Dendritic cell treated with granulocyte-macrophage colony-stimulating factor and Interleukin-4, amounts not matched to agents 40 ng/mL and 50 ng/mL, for 4 days (primary cell): ENCODE data around the gene HAT1.
A peak's percentile ranks its signal among the peaks of the same experiment; 100 is the strongest.

Experiments
- H3K27ac Mint-ChIP-seq: one replicate; pipeline ENCODE4 v1.8.0; 2022; ENCODE audit warnings: mild to moderate bottlenecking, mixed read lengths
- H3K27me3 Mint-ChIP-seq: one replicate; pipeline ENCODE4 v1.8.0; 2022; ENCODE audit warnings: mild to moderate bottlenecking, mixed read lengths
- H3K36me3 Mint-ChIP-seq: one replicate; pipeline ENCODE4 v1.8.0; 2022; ENCODE audit warnings: low read depth, mixed read lengths
- H3K4me1 Mint-ChIP-seq: one replicate; pipeline ENCODE4 v1.8.0; 2022; ENCODE audit warnings: low read depth, mixed read lengths
- H3K4me3 Mint-ChIP-seq: one replicate; pipeline ENCODE4 v1.8.0; 2022; ENCODE audit warnings: mild to moderate bottlenecking, moderate library complexity, mixed read lengths
- H3K9me3 Mint-ChIP-seq: one replicate; pipeline ENCODE4 v1.8.0; 2022; ENCODE audit warnings: mixed read lengths
- intact Hi-C: fragments of 100-400 bp; cut with micrococcal nuclease; formaldehyde crosslinking; loops from one replicate; pipeline ENCODE4 v1.15.0; 2022

Gene HAT1

DNA sequence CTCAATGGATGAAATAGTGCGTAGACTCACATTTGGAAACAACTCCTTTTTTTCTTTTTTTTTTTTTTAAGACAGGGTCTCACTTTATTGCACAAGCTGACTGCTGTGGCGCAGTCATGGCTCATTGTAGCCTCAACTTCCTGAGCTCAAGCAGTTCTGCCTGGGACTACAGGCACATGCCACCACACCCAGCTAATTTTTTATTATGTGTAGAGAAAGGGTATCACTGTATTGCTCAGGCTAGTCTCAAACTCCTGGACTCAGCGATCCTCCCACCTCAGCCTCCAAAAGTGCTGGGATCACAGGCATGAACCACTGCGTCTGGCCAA, 17.4 kb downstream of the HAT1 start:
- H3K27ac Mint-ChIP-seq: peak overlapping the region; percentile 35
- intact Hi-C loops: no loop called here

DNA sequence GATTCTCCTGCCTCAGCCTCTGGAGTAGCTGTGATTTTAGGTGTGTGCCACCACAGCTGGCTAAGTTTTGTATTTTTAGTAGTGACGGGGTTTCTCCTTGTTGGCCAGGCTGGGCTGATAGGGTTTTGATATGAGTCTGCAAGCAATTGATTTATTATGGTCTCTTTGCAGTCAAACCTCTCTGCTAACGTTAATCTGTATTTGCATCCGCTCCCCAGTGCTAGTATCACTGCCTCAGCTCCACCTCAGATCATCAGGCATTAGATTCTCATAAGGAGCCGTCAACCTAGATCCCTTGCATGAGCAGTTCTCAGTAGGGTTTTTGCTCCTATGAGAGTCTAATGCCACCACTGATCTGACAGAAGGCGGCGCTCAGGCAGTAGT, 19.0 kb downstream of the HAT1 start:
- H3K9me3 Mint-ChIP-seq: no peaks in the 10 kb centered on the region
- H3K27me3 Mint-ChIP-seq: no peaks in the 10 kb centered on the region
- peak overlapping the region; percentile 34 for H3K27ac Mint-ChIP-seq
- H3K36me3 Mint-ChIP-seq: no peaks in the 10 kb centered on the region
- H3K4me3 Mint-ChIP-seq: no peak overlapping the region
- intact Hi-C loops: loop anchor here (1.0 kb wide), 1 partner anchor 162 kb away; no protein-coding TSS in a partner anchor
- H3K4me1 Mint-ChIP-seq: peaks cover 35% of the 10 kb centered on the region

More for the DNA sequence above, 17.4 kb downstream of the HAT1 start:
- Mint-ChIP-seq H3K27me3 (no peaks in the 10 kb centered on the region), H3K4me3 (no peak overlapping the region), H3K36me3 (no peaks in the 10 kb centered on the region), H3K9me3 (no peaks in the 10 kb centered on the region), H3K4me1 (peaks cover 44% of the 10 kb centered on the region)

DNA sequence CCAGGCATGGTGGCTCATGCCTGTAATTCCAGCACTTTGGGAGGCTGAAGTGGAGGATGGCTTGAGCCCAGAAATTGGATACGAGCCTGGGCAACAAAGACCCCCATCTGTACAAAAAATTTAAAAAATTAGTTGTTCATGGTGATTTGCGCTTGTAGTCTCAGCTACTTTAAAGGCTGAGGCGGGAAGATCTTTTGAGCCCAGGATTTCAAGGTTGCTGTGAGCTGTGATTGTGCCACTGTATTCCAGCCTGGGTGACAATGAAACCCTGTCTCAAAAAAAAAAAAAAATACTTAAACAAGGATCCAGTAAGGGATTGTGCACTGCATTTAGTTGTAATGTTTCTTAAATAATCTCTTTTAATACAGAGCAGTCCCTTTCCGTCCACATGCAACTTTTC, 21.6 kb downstream of the HAT1 start:
- Mint-ChIP-seq H3K36me3 (peaks cover 9% of the 10 kb centered on the region), H3K9me3 (no peaks in the 10 kb centered on the region), H3K27me3 (no peaks in the 10 kb centered on the region), H3K27ac (no peak overlapping the region), H3K4me1 (peaks cover 27% of the 10 kb centered on the region), H3K4me3 (no peak overlapping the region)
- intact Hi-C loops: no loop called here

DNA sequence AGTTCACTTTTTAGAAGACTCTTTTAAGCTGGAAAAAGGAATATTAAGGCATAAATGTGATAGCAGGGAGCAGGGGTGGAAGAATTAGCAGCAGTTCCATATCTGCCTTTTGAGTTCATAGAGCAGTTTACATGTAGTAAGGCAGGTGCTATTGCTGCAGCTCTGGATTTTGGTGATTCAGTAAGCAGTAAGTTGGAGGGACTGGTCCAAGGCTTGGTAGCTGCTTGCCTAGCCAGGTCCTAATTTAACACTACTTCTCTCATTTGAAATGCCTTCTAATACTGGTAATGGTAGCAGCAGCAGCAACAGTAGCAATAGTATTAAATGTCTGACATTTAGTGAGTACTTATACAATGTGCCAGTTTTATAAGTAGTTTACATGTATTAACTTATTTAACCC, 30.0 kb downstream of the HAT1 start:
- Mint-ChIP-seq H3K4me1 (peaks cover 28% of the 10 kb centered on the region), H3K9me3 (no peaks in the 10 kb centered on the region), H3K27me3 (no peaks in the 10 kb centered on the region), H3K27ac (no peak overlapping the region), H3K4me3 (no peak overlapping the region), H3K36me3 (peaks cover 15% of the 10 kb centered on the region)
- intact Hi-C loops: no loop called here

DNA sequence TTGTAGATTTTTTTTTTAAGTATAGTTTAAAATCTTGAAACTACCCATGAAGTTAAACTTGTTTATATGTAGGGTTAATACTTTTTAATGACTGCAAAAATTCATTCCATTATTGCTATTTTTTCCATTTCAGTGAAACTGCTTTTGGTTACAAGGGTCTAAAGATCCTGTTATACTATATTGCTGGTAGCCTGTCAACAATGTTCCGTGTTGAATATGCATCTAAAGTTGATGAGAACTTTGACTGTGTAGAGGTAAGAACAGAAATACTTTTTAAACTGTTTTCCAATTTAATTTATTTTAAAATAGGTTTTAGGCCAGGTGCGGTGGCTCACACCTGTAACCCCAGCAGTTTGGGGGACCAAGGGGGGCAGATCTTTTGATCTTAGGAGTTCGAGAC, 30.5 kb downstream of the HAT1 start:
- Mint-ChIP-seq H3K27me3 (no peaks in the 10 kb centered on the region), H3K9me3 (no peaks in the 10 kb centered on the region), H3K4me3 (no peak overlapping the region), H3K36me3 (peaks cover 15% of the 10 kb centered on the region), H3K4me1 (peaks cover 32% of the 10 kb centered on the region), H3K27ac (no peak overlapping the region)
- intact Hi-C loops: no loop called here

DNA sequence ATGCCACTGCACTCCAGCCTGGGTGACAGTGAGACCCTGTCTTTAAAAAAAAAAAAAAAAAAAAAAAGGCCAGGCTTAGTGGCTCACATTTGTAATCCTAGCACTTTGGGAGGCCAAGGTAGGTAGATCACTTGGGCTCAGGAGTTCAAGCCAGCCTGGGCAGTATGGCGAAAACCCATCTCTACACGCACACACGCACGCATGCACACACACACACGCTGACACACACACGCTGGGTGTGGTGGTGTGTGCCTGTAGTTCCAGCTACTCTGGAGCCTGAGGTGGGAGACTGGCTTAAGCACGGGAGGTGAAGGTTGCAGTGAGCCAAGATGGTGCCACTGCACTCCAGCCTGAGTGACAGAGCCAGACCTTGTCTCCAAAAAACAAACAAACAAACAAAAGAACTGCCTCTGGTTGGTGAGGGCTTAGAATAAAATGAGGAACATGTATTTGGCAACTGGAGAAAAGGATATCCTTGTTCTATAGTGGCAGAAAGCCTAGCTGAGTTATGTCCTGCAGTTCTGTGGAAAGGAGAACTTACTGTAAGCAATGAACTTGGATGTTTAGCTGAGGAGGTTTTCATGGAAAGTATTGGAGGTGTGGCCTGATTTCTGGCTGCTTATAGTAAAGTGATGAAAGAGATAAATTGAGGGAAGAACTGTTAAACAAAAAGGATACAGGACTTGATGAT, 34.0 kb downstream of the HAT1 start:
- Mint-ChIP-seq H3K27me3 (no peaks in the 10 kb centered on the region), H3K27ac (peak overlapping the region; percentile 89), H3K36me3 (peaks cover 12% of the 10 kb centered on the region), H3K9me3 (no peaks in the 10 kb centered on the region), H3K4me3 (peak overlapping the region; percentile 58), H3K4me1 (peaks cover 54% of the 10 kb centered on the region)
- intact Hi-C loops: loop anchor here (1.0 to 5.0 kb wide), 3 partner anchors 34 to 147 kb away; partner anchors contain the start of genes DLX2 and HAT1

DNA sequence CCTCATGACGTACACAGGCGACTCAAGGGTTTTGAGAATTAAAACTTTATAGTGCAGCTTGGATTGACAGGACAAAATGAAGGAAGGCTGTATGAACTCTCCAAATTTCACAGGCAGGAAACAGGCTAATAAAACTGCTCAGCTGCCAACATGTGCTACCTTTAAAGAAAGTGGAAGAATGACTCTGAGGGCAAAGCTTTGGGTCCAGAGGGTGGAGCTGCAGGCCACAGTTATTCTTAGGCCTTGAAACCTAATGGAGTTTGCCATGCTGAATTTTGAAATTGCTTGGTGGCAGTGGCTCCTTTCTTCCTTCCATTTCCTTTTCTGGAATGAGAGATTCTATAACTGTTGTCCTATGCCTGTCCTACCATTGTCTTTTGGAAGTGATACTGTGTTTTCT, 34.8 kb downstream of the HAT1 start:
- no peaks in the 10 kb centered on the region for H3K27me3 Mint-ChIP-seq
- intact Hi-C loops: loop anchor here (2.0 to 5.0 kb wide), 2 partner anchors 125 to 146 kb away; partner anchors contain the start of gene DLX2
- H3K4me3 Mint-ChIP-seq: no peak overlapping the region
- H3K4me1 Mint-ChIP-seq: peaks cover 54% of the 10 kb centered on the region
- peaks cover 12% of the 10 kb centered on the region for H3K36me3 Mint-ChIP-seq
- H3K9me3 Mint-ChIP-seq: no peaks in the 10 kb centered on the region
- H3K27ac Mint-ChIP-seq: peak overlapping the region; percentile 89

DNA sequence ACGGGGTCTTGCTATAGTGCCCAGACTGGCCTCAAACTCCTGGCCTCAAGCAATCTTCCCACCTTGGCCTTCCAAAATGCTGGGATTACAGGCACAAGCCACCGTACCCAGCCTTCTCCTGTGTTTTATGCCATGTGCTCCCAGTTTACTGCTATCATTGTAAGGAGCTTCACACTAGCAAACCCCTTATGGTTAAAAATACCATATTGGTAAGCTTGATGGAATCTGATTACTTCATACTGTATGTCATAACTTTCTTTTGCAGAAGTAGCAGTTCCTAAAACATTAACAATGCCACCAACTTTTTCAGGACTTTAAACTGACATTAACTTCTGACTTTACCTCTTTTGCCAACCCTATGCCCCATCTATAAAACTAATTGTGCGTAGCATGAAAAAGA, 36.2 kb downstream of the HAT1 start:
- Mint-ChIP-seq H3K27ac (peak overlapping the region; percentile 67), H3K36me3 (peaks cover 12% of the 10 kb centered on the region), H3K9me3 (no peaks in the 10 kb centered on the region), H3K4me3 (no peak overlapping the region), H3K4me1 (peaks cover 54% of the 10 kb centered on the region), H3K27me3 (no peaks in the 10 kb centered on the region)
- intact Hi-C loops: loop anchor here (5.0 kb wide), 1 partner anchor 124 kb away; no protein-coding TSS in a partner anchor

DNA sequence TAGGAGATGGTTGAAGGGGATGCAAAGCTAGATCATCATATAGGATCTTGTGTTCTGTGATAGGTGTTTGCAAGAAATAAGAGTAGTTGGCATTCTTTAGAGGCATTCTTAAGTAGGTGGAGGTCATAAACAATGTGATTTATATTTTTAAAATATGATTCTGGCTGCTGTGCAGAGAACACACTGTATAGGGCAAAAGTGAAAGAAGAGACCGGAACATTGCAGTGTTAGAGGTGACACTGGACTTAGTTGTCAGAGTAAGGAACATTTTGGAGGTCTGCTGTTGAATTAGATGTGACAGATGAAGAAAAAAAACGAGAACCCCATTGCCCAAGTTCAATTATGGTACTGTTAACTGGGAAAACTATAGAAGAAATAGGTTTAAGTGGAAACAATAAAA, 37.7 kb downstream of the HAT1 start:
- Mint-ChIP-seq H3K4me3 (no peak overlapping the region), H3K27ac (peak overlapping the region; percentile 5), H3K9me3 (no peaks in the 10 kb centered on the region), H3K36me3 (peaks cover 9% of the 10 kb centered on the region), H3K4me1 (peaks cover 43% of the 10 kb centered on the region), H3K27me3 (no peaks in the 10 kb centered on the region)
- intact Hi-C loops: loop anchor here (5.0 kb wide), 1 partner anchor 122 kb away; no protein-coding TSS in a partner anchor

DNA sequence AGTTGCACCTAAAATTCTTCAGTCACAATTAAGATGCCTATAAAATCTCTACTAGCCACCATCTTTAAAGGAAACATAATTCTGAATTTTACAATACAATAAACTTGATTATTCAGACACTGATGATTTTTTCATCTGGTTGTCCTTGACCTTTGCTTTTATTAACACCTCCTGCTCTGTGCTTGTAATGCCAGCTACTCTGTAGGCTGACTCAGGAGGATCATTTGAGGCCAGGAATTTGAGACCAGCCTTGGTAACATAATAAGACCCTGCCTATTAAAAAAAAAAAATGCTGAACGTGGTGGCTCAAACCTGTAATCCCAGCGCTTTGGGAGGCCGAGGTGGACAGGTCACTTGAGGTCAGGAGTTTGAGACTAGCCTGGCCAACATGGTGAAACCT, 38.3 kb downstream of the HAT1 start:
- H3K36me3 Mint-ChIP-seq: peaks cover 8% of the 10 kb centered on the region
- H3K9me3 Mint-ChIP-seq: no peaks in the 10 kb centered on the region
- no peak overlapping the region for H3K4me3 Mint-ChIP-seq
- no peaks in the 10 kb centered on the region for H3K27me3 Mint-ChIP-seq
- intact Hi-C loops: no loop called here
- H3K4me1 Mint-ChIP-seq: peaks cover 39% of the 10 kb centered on the region
- H3K27ac Mint-ChIP-seq: peak overlapping the region; percentile 34

DNA sequence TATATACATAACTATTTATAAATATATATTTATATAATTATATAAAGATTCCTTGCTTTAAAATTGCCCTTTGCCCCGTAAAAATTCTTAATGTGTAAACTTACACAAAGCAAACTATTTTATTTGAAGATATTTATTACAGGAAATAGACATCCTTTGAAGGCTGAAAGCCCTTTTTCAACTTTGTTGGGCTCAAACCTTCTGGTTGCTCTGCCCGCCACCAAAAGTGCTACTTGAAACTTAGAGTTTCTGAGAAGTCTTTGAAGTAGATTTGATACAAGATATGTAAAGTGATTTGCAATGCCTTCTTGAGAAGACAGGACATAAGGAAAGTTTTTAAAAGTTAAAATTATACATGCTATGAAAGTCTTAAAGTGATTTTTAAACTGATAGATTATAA, 40.9 kb downstream of the HAT1 start:
- H3K4me3 Mint-ChIP-seq: no peak overlapping the region
- peaks cover 21% of the 10 kb centered on the region for H3K4me1 Mint-ChIP-seq
- no peaks in the 10 kb centered on the region for H3K9me3 Mint-ChIP-seq
- intact Hi-C loops: no loop called here
- peaks cover 24% of the 10 kb centered on the region for H3K36me3 Mint-ChIP-seq
- H3K27me3 Mint-ChIP-seq: no peaks in the 10 kb centered on the region
- H3K27ac Mint-ChIP-seq: no peak overlapping the region

DNA sequence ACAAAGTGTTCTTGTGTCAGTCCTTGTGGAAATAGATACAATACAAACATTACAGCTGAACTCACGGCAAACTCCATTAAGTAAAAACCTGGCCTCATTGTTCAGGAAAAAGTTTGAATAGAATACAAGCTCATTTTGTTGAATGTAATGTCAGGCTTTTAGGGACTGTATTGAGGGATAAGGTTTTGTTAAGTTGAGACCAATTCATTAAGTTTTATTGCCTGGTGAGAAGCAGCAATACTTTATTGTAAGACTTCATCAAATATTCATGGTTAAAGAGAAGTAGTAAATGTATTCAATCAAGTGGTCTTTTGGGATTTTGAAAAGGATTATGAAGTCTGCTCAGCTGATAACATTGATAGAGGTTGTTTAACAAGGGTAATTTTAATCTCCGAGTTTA, 42.0 kb downstream of the HAT1 start:
- peaks cover 16% of the 10 kb centered on the region for H3K4me1 Mint-ChIP-seq
- peaks cover 31% of the 10 kb centered on the region for H3K36me3 Mint-ChIP-seq
- intact Hi-C loops: no loop called here
- H3K9me3 Mint-ChIP-seq: no peaks in the 10 kb centered on the region
- H3K27me3 Mint-ChIP-seq: no peaks in the 10 kb centered on the region
- H3K4me3 Mint-ChIP-seq: no peak overlapping the region
- no peak overlapping the region for H3K27ac Mint-ChIP-seq

DNA sequence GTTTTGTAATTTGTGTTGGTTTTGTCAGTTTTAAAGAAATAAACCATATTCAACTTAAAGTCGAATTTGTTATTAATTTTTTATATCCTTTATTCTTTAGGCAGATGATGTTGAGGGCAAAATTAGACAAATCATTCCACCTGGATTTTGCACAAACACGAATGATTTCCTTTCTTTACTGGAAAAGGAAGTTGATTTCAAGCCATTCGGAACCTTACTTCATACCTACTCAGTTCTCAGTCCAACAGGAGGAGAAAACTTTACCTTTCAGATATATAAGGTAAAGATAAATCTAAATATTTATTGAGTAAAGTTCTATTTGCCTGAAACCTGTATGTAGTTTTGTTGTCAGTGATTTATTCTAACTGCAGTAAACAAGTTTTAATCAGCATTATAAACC, 43.0 kb downstream of the HAT1 start:
- H3K9me3 Mint-ChIP-seq: no peaks in the 10 kb centered on the region
- peaks cover 7% of the 10 kb centered on the region for H3K4me1 Mint-ChIP-seq
- H3K27me3 Mint-ChIP-seq: no peaks in the 10 kb centered on the region
- intact Hi-C loops: no loop called here
- H3K27ac Mint-ChIP-seq: no peak overlapping the region
- no peak overlapping the region for H3K4me3 Mint-ChIP-seq
- H3K36me3 Mint-ChIP-seq: peaks cover 37% of the 10 kb centered on the region

DNA sequence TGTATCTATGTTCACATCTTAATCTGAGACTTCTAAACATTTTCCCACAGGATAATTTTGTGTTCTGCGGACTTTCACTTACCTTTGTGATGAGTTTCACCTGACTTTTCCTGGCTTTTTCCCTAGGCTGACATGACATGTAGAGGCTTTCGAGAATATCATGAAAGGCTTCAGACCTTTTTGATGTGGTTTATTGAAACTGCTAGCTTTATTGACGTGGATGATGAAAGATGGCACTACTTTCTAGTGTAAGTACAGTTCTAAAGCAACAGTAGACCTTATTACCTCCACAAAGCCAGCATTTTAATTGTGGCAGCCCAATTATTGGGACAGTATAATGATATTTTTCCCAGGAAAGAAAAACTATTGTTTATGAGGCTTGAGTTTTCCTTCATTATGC, 43.4 kb downstream of the HAT1 start:
- Mint-ChIP-seq H3K4me3 (no peak overlapping the region), H3K27me3 (no peaks in the 10 kb centered on the region)
- intact Hi-C loops: no loop called here

DNA sequence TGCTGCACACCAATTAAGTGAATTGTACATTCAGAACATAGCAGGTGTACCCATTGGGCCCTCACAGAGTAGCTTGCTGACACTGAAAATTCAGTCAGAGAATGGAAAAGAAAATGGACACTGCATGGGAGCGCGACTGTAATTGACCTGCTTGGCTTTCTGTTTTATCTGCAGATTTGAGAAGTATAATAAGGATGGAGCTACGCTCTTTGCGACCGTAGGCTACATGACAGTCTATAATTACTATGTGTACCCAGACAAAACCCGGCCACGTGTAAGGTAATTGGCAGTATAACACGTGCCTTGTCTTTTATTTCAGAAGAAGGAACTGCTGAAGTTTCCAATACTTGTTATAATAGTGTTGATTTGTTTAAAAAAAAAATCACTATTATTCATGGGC, 44.0 kb downstream of the HAT1 start:
- Mint-ChIP-seq H3K36me3 (peaks cover 42% of the 10 kb centered on the region), H3K4me1 (peaks cover under 1% of the 10 kb centered on the region), H3K27me3 (no peaks in the 10 kb centered on the region), H3K27ac (no peak overlapping the region), H3K4me3 (no peak overlapping the region), H3K9me3 (no peaks in the 10 kb centered on the region)
- intact Hi-C loops: no loop called here

More for the DNA sequence above, 43.4 kb downstream of the HAT1 start:
- Mint-ChIP-seq H3K4me1 (peaks cover 6% of the 10 kb centered on the region), H3K9me3 (no peaks in the 10 kb centered on the region), H3K36me3 (peaks cover 40% of the 10 kb centered on the region), H3K27ac (no peak overlapping the region)
